ENCODE results near the gene DUXB.

- TF ChIP-seq CTCF (IDR thresholded peaks at IDR 0.05 in 8 of 11, conservative IDR thresholded peaks at IDR 0.05 in 3 of 11), result peak in 3 of 11 experiments; percentile 10 to 27 (median 22)
- peak; percentile 99 to 100 (median 100) for TF ChIP-seq POLR2AphosphoS5 (IDR thresholded peaks at IDR 0.05)
- TF ChIP-seq POLR2A (IDR thresholded peaks at IDR 0.05), result peak; percentile 74 to 97 (median 89)
Observed at GRCh38 chr16:75647492-75648264, 53.6 kb downstream of the DUXB start, which contains the start of the genes KARS1 and TERF2IP.

Data from spleen (tissue), 7 donors.